ENCODE measurements around the gene RHOA.

RHOA gene

DNA sequence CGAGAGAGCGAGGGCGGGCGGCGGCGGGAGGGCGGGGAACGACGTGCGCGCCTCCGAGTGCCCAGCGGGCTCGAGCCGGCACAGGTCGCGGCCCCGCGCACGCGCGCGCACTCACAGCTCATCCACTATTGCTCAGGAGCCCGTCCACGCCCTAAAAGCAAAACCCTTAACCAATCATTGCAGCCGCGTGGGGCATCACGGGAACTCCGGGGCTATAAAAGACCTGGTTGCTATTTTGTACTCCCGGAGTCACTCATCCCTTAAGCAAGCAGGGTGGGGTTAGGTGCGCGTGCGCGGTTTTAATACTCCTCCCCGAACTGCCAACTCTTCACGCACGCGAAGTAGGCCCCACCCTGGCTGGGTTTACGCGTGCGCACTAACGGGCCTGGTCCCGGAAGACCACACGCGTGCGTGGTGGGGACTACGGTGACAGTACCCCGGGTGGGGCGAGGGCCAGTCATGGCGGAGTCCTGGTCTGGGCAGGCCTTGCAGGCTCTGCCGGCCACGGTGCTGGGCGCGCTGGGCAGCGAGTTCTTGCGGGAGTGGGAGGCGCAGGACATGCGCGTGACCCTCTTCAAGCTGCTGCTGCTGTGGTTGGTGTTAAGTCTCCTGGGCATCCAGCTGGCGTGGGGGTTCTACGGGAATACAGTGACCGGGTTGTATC lies at the start of gene RHOA, which contains the start of gene TCTA:
Gene RHOA, minus strand, starts transcription at position 9 of the 664 bp plus-strand sequence. CDS start 36,387 bp downstream, outside the sequence.
Gene TCTA, plus strand, starts transcription at position 456 of the 664 bp plus-strand sequence. Its CDS starts 4 bp downstream, at position 460.
- DNase-seq: peak; percentile 62 to 100 (median 98)

DNA sequence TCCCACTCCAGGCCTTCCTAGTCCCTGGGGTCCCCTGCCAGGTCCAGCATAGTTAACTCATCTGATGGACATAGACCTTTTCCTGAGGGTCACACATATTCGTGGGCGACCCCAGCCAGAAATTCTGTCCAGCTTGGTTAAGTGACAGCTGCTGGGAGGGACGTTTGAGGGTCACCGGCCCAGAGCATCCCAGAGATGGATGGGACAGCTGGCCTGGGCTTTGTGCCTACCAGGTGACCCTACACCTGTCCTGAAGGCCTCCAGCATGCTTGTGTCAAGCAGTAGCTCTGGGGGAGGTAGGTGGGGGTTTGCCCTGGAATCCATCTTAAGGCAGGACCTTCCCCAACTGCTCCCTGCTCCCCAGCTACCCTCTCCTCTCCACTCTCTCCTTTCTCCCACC lies 49.2 kb upstream of the RHOA start:
- no peak for DNase-seq

DNA sequence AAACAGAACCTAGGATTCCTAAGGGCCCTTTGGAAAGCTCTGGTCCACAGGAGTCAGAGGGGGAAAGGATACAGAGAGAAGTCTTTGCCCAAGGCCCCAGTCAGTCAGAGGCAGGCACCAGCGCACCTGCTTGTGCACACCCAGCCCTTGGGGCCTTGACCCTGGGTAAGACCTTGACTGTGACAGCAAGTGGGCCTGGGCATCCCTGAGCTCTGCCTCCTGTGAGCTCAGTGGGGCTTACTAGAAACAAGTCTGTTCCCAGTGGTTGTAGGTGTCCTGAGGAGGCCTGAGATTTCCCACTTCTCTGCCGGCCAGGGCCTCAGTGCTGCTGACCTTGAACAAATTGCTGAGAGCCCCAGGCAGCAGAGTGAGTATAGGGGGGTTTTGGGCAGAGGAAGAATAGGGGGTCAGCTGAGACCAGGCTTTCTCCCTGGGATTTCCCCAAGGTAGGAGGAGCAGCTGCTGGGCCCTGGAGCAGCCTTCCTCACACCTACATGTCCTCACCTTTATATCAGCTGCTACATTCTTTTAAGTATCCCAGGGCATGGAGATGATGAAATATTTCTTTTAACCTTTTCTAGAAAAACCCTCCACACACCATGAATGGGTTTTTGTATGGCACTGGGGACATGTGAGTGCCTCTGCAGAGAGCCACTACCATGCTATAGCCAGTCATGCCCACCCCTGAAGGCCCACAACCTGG lies 48.6 kb upstream of the RHOA start:
- DNase-seq: no peak

DNA sequence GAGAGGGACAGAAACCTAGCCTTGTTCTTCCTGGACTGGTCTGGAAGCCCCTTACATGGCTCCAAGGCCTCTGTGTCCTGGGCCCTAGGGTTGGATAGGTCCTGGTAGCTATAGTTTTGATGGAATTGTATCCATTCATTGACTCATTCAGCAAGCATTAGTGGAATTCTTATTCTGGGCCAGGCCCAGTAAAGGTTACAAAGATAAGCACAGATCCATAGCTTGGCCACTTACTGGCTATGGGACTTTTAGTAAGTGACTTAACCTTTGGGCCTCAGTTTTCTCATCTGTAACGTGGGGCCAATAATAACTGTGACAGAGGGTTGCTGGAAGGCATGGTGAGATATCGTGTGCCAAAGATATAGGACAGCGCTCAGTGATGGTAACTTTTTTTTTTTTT lies 44.7 kb upstream of the RHOA start:
- DNase-seq: no peak

DNA sequence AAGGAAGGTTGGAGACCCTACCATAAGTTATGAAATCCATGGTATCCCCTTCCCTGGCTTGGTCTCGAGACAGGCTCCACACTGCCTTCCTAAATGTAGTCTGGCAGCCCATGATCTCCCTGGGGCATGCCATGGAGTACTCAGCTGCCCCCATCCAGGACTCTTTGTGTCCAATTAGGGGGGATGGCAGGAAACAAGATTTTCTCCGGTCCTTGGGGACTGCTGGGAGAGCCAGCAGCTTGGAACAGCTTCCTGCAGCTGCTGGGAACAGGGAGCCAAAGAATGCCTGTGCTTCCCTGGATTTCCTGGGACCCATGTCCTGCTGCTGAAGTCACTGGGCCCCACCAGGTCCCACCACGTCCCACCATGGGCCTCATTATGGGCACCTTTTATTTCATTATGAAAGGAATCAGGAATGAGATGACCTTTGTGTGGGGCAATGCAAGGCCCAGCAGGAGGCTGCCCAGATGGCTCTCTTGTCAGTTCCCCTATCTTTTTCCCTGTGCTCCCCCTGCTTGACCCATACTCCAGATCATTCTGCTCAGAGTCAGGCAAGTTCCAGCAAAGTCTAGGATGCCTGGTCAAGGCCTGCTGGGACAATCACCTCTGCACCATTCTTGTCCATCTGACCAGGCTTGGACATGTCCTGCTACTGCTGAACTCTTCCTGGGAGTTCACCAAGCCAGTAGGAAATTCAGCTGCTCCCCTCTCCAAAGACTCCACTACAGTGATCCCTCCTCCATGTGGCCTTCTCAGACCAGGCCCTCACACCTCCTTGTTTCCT lies 43.3 kb upstream of the RHOA start:
- no peak for DNase-seq

DNA sequence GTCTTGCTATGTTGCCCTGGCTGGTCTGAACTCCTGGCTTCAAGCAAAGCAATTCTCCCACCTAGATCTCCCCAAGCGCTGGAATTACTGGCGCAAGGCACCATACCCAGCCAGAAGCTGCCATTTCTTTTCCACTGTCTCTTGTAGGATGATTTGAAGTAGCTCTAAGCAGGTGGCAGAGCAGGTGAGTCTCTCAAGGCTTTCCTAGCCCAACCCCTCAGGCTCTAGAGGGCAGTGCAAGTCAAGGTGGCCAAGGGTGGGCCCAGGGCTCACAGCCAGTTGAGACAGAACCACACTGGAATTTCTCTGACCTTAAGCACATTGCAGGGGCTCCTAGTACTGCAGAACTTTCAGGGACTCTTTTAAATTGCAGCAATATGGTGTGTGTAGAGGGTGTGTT lies 42.7 kb upstream of the RHOA start:
- DNase-seq: no peak

DNA sequence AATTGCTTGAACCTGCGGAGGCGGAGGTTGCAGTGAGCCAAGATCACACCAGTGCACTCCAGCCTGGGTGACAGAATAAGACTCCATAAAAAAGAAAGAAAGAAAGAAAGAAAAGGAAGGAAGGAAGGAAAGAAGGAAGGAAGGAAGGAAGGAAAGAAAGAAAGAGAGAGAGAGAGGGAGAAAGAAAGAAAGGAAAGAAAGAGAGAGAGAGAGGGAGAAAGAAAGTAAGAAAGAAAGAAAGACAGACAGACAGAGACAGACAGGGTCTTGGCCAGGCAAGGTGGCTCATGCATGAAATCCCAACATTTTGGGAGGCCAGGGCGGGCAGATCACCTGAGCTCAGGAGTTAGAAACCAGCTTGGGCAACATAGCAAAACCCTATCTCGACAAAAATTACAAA lies 41.8 kb upstream of the RHOA start:
- no peak for DNase-seq

DNA sequence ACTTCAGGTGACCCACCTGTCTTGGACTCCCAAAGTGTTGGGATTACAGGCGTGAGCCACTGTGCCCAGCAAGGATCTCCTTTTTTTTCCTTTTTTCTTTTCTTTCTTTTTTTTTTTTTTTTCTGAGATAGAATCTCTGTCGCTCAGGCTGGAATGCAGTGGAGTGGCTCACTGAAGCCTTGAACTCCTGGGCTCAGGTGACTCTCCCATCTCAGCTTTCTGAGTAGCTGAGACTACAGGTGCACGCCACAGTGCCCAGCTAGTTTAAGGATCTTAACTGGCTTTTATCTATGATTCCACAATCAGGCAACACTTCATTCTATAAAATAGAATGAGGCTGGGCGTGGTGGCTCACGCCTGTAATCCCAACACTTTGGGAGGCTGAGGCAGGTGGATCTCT lies 33.6 kb upstream of the RHOA start:
- DNase-seq: no peak

DNA sequence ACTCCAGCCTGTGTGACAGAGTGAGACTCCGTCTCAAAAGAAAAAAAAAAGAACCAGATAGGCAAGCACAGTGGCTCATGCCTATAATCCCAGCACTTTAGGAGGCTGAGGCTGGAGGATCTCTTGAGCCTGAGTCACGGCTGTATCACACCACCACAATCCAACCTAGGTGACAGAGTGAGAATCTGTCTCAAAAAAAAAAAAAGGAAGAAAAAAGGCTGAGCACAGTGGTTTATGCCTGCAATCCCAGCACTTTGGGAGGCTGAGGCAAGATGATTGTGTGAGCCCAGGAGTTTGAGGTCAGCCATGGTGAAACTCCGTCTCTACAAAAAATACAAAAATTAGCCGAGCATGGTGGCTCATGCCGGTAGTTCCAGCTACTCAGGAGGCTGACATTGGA lies 23.0 kb upstream of the RHOA start:
- DNase-seq: no peak

DNA sequence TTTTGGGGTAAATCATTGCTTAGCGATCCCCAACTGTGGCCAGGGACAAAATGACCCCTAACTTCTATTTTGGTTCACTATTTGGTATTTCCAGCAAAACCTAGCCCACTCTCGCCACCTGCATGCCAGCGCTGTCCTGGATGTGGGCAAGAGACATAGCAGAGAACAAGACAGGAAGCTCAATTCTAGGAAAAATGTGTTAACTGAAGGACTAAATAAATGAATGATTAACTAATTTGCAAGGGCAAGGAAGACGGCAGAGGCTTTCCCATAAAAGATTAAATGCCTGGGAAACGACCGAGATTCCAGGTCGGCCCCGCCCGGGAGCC lies 16.9 kb upstream of the RHOA start:
- DNase-seq: no peak

DNA sequence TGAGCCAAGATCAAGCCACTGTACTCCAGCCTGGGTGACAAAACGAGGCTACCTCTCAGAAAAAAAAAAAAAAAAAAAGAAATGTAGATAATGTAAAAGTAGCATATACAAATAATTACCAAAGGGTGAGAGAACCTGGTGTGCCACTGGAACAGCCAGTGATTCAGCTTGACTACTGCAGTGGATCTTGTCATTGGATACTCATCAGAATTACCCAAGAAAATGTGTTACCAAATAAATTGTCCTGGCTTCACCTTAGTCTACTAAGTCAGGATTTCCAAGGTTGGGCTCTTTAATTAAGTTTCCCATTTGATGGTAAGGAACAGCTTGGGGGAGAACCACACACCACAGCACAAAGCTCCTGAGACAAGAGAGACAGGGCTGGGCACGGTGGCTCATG lies 15.8 kb upstream of the RHOA start:
- DNase-seq: no peak

DNA sequence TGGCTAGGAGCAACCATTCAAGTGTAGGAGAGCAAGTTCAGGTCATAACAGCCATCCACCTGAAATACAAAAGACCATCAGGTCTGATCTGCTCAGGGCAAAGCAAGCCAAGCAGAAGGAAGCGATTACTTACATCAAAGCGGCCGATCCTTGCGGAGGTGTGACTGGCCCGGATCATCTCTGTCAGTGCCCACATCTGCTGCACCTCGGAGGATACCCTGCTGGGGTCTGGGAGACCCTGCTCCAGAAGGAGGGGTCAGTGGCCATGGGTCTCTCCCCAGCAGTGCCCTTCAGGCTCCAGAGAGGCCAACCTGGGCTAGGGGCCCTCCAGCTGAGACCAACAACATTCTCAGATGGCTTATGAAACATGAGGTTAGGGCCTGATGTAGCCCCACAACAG lies 13.0 kb upstream of the RHOA start:
- DNase-seq: no peak

DNA sequence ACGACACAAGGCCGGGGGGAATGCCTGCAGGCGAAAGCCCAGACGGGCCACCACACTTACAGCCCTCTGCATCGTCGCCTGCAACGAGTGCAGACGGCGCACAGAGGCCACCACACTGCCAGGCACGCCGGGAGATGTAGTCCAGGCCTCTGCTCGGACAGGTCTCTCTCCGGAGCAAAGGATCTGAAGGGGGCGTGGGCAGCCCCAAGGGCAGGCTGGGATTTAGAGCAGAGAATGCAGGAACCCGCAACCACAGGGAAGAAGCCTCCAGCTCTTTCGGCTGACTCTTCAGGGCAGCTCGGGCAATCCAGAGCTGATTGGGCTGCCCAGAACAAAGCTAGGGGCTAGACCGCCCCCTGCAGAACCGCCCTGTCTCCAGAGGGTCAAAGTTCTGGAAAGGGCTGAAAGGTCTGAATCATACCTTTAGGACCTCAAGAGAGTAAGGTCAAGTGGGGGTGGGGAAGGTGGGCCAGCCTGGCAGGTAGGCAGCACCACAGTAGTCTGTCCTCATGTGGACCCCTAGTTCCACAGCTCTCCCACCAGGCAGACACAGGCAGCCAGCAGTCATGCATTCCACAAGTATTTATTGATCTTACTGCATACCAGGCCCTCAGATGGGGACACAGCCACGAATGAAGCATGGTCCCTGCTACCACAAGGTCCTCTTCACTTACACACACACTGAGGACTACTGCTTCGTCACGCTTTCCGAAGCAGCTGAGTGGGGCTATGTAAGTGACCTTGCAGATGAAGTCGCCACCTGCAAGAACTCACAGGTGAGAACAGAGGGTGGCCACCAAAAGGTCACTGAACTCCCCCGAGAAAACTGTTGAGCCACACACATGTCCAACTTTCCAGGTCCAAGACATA lies 10.8 kb upstream of the RHOA start, which contains the start of gene AMT:
Gene AMT, minus strand, starts transcription at position 95 of the 870 bp plus-strand sequence. Its CDS starts 23 bp downstream, at position 72.
- peak in 22 of 56 donors; percentile 7 to 56 (median 19) for DNase-seq

DNA sequence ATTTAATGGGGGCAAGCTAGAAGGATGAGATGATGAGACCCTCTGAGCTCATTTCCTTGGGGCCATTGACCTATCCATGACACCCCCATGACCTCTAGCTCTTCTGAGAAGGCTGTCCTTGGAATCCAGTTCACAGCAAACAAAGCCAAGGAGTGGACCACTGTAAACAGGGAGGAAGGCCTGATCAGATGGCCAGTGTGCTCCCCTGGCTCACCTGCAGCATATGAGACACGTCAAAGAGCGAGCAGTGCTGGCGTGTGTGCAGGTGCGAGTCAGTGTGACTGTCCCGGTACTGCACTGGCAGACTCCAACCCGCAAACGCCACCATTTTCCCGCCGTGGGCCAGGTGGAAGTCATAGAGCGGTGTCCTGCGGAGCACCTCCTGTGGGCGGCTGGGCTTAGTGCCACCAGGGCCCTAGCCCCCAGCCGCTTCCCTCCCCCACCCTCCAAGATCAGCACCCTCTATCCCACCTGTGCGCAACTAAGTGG lies 10.2 kb upstream of the RHOA start:
- no peak for DNase-seq

DNA sequence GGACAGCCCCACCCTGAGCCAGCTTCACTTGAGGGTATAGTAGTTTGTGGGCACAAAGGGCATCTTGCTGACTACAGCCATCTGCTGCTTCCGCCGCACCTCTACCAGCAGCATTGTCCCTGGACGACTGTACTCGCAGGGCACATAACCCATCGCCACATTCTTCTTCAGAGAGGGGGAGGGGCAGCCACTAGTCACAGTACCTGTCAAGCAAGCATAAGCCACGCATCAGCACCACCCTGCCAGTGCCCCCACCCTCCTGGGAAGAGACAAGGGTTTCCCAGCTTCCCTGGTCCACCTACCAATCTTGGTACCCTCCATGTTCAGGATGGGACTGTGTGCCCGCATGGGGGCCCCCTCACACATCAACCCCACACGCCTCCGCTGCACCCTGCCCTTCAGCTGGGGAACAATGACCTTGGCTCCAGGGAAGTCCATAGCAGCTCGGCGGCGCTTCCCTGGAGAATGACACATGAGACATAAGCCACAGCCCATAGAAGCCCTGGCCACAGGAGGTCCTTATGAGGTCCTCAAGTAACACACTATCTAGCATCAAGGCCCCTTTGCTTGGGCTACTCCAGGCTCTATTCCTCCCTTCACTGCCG lies 5.8 kb upstream of the RHOA start:
- no peak for DNase-seq

DNA sequence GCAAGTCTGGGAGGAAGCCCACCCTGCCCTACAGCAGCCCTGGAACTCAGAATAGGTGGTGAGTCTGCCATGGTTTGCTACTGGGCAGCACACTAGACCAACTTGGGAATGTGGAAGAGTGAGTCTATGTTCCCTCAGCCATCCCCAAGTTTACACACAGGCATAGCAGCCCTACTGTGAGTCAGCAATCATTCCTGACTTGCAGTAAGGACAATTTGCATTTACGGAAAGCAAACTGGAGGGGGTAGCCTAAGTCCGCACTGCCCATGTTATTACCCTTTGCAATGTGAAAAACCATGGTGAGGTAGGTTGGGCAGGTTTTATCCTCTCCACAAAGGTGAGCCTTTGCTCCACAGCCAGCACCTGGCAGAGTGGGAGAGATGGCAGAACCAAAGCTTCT lies 5.1 kb upstream of the RHOA start:
- DNase-seq: no peak

DNA sequence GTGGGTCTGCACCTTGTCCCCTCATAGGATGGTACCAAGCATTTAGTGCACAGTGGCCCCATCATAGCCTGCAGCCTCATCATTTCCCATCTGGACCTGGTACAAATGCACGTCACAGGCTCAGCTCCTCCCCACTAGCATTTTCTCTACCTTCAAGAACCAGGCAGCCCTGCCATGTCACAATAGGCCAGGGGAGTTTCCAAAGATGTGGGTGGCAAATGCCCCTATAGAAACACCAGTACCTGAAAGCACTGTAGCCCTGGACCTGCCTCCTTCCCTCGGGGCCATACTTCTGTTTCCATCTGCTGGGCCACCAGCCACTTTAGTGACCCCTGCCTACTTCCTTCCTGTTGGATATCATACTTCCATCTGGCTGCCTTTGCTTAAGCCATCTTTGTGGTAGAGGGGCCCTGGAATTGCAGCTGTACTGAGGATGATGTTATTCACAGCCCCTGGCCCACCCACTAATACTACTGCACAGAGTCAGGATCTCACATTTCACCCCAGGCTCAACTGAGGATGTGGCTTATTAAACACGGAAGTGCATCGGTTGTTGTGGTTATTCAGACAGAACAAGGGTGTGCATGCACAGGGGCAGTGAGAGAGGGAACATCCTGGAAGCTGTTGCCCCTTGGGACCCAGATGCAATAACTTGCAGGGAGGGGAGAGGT lies 4.3 kb upstream of the RHOA start:
- peak in 1 of 56 donors; percentile 13 for DNase-seq

DNA sequence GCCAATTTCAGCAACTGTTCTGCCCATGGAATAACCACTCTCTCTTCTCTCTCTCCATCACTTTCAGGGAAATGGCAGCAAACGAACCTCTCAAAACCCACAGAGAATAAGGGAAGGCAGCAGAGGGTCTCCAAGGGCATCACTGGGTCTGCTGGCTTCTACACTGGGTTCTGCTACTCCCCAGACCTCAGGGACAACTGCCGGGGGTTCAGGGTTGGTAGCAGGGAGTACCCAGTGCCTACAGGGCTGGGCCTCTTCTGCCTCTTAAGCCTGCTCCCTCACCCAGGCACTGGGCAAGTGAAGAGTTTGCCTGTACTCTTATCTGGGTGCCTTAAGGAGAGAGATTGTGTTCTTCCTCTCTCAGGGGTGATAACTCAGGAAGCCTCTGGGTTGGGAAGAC lies 3.0 kb upstream of the RHOA start:
- DNase-seq: no peak

DNA sequence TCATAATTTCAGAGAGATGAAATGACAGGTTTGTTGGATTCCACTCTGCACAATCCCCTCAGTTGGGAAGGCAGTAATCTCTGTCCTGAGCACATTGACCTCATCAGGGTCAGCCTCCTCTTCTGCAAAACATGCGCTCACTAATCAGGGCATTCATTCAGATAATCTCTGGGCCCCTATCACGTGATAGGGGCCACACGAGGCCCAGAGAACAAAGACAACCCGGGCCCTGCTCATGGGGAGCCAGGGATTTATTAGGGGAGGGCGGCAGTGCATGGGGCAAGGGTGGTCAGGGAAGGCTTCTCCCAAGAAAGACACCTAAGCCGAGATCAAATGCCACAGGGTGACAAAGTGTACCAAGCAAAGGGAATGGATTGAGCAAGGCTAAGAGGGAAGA lies 1.6 kb upstream of the RHOA start:
- no peak for DNase-seq

All from amygdala (tissue), 56 donors.